Mucosa of descending colon (tissue), 3 donors: ENCODE measurements around the gene SLC37A1. TPM values are rescaled to one million over a fixed set of nuclear protein-coding genes. Genes with fewer than 3 reads are reported as not detected.

Source experiments
- ATAC-seq: fragments of 200-7000 bp; cut with Tn5 transposase; one replicate; pipeline ENCODE4 v1.9.1; 2020; ENCODE audit warnings: mild to moderate bottlenecking, moderate library complexity
- DNase-seq, 3 donors: peaks; one replicate each; pipeline ENCODE4 v3.0.0-alpha.2; 2020
- H3K36me3 ChIP-seq: fragments of 200-600 bp; one replicate; pipeline ENCODE4 v1.8.0; 2021; ENCODE audit warnings: low read depth, mild to moderate bottlenecking
- H3K4me1 ChIP-seq: fragments of 200-600 bp; one replicate; pipeline ENCODE4 v1.8.0; 2021; ENCODE audit warnings: low read depth, mild to moderate bottlenecking
- H3K4me3 ChIP-seq: fragments of 200-600 bp; one replicate; pipeline ENCODE4 v1.8.0; 2021; ENCODE audit warnings: mild to moderate bottlenecking
- H3K9me3 ChIP-seq: fragments of 200-600 bp; one replicate; pipeline ENCODE4 v1.8.0; 2021; ENCODE audit warnings: mild to moderate bottlenecking
- CTCF ChIP-seq: fragments of 200-600 bp; IDR thresholded peaks from one replicate; pipeline ENCODE4 v1.8.0; 2022; ENCODE audit warnings: antibody characterized with exemption, mild to moderate bottlenecking
- intact Hi-C, 2 donors: fragments of 100-400 bp; cut with DNase I in 1 of 2; cut with micrococcal nuclease in 1 of 2; formaldehyde crosslinking; loops; one replicate each; pipeline versions ENCODE4 v1.11.0 to v1.11.1; 2022; cut with DNase I, micrococcal nuclease
- total RNA-seq, 3 donors: library from RNA; stranded (reverse); fragmentation: NEBNext Ultra II Directional in 2 of 3; extraction: Animal tissue kit (Norgen Biotek cat#: 25700) in 2 of 3; gene quantifications; one replicate each; pipeline versions ENCODE4 v1.2.1 to v1.2.4, GENCODE V29; 2021 to 2023
- donor health status: DM: no; HTN: no; CAD: no; lungs with moderate emphysema.
- donor health status: DM: no; HTN: no; CAD: no.
- donor health status: DM: no; HTN: yes; CAD: no.

The SLC37A1 gene
- total RNA-seq, 3 donors from 2014 or later, result 52.3 to 179 (median 92.3) TPM

GRCh38 chr21:42587036-42587435, 73.4 kb downstream of the SLC37A1 start:
- intact Hi-C loops, result no loop called here
- H3K36me3 ChIP-seq, result no peaks in the 10 kb centered on the region
- no peaks in the 10 kb centered on the region for H3K9me3 ChIP-seq
- no peak for TF ChIP-seq CTCF
- no peak overlapping the region for H3K4me3 ChIP-seq
- ATAC-seq (no peak), DNase-seq (no peak)
- no peaks in the 10 kb centered on the region for H3K4me1 ChIP-seq

- Histone ChIP-seq H3K36me3 (no peaks in the 10 kb centered on the region), H3K9me3 (no peaks in the 10 kb centered on the region), H3K4me3 (no peak overlapping the region), H3K4me1 (no peaks in the 10 kb centered on the region)
- intact Hi-C loops, result loop anchor here in 1 of 2 donors (5.0 kb wide), 1 partner anchor 227 kb away; no protein-coding TSS in a partner anchor
- TF ChIP-seq CTCF, result no peak
- no peak for DNase-seq
- no peak for ATAC-seq
Observed at GRCh38 chr21:42590431-42591131, 76.9 kb downstream of the SLC37A1 start.

- intact Hi-C loops, result loop anchor here in 1 of 2 donors (5.0 kb wide), 1 partner anchor 226 kb away; no protein-coding TSS in a partner anchor
- DNase-seq (no peak), ATAC-seq (no peak)
- no peaks in the 10 kb centered on the region for H3K9me3 ChIP-seq
- TF ChIP-seq CTCF, result no peak
- no peak overlapping the region for H3K4me3 ChIP-seq
- H3K4me1 ChIP-seq, result no peaks in the 10 kb centered on the region
- H3K36me3 ChIP-seq, result no peaks in the 10 kb centered on the region
Observed at GRCh38 chr21:42591170-42591869, 77.7 kb downstream of the SLC37A1 start.

GRCh38 chr21:42592156-42592820, 78.6 kb downstream of the SLC37A1 start:
- DNase-seq (no peak), ATAC-seq (no peak)
- Histone ChIP-seq H3K4me1 (no peaks in the 10 kb centered on the region), H3K36me3 (no peaks in the 10 kb centered on the region), H3K4me3 (no peak overlapping the region), H3K9me3 (no peaks in the 10 kb centered on the region)
- TF ChIP-seq CTCF, result no peak
- intact Hi-C loops, result loop anchor here (2.0 to 5.0 kb wide), 2 partner anchors 225 to 227 kb away; no protein-coding TSS in a partner anchor

GRCh38 chr21:42593007-42593814, 79.6 kb downstream of the SLC37A1 start:
- intact Hi-C loops, result loop anchor here (2.0 to 5.0 kb wide), 2 partner anchors 224 to 226 kb away; no protein-coding TSS in a partner anchor
- no peaks in the 10 kb centered on the region for H3K9me3 ChIP-seq
- H3K4me1 ChIP-seq, result no peaks in the 10 kb centered on the region
- peak; percentile 72 for TF ChIP-seq CTCF
- ATAC-seq (peak; percentile 98), DNase-seq (peak in 2 of 3 donors; percentile 87 to 89)
- H3K36me3 ChIP-seq, result no peaks in the 10 kb centered on the region
- H3K4me3 ChIP-seq, result no peak overlapping the region
